ENCODE measurements around the gene B4GALT5.
"Not testable (repeated sequence)": the region's sequence is repeated elsewhere in the genome, so short reads cannot be mapped to it uniquely, and the experiment has no call there.

B4GALT5 gene, protein sequence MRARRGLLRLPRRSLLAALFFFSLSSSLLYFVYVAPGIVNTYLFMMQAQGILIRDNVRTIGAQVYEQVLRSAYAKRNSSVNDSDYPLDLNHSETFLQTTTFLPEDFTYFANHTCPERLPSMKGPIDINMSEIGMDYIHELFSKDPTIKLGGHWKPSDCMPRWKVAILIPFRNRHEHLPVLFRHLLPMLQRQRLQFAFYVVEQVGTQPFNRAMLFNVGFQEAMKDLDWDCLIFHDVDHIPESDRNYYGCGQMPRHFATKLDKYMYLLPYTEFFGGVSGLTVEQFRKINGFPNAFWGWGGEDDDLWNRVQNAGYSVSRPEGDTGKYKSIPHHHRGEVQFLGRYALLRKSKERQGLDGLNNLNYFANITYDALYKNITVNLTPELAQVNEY

DNA sequence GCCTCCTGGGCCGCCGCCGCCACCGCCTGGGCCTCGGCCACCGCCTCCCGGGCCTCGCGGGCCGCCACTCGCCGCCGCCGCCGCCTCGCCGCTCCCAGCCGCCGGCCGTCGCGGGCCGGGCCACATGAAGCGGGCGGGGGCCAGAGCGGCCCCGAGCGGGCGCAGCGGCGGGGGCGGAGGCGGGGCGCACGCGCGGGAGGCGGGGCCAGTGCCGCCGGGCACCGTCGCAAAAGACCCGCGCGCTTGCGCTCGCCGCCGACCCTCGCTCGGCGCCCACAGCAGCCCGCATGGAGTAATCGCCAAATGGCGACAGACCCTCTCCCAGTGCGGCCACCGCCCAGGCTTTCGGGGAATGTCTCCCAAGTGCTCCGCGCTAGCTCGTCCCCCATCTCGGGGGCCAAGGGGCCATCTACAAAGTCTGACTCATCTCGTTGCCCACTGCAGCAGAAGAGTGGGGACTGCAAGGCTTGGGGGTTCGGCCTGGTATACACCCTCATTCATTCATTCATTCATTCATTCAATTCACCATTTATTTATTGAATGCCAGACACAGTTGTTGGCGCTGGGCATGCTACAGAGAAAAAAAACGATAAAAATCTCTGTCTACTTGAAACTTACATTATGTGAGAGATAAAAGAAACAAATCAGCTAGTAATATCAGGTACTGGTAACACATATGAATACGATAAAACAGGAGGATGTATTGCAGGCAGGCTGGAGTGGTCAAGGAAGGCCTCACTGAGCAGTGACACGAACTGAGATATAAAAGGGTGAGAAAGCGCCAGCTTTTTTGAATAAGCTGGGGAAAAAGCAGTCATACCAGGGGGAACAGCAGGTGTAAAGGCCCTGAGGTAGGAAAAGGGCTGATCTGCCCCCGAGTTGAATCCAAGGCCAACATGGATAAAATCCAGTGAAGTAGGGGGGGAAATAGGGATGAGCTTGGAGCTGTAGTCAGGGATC lies at the start of gene B4GALT5:
B4GALT5 (minus strand) TSS at position 126 of the 960 bp plus-strand sequence. CDS start 188 bp downstream, outside the sequence.
- peak; percentile 70 for DNase-seq

DNA sequence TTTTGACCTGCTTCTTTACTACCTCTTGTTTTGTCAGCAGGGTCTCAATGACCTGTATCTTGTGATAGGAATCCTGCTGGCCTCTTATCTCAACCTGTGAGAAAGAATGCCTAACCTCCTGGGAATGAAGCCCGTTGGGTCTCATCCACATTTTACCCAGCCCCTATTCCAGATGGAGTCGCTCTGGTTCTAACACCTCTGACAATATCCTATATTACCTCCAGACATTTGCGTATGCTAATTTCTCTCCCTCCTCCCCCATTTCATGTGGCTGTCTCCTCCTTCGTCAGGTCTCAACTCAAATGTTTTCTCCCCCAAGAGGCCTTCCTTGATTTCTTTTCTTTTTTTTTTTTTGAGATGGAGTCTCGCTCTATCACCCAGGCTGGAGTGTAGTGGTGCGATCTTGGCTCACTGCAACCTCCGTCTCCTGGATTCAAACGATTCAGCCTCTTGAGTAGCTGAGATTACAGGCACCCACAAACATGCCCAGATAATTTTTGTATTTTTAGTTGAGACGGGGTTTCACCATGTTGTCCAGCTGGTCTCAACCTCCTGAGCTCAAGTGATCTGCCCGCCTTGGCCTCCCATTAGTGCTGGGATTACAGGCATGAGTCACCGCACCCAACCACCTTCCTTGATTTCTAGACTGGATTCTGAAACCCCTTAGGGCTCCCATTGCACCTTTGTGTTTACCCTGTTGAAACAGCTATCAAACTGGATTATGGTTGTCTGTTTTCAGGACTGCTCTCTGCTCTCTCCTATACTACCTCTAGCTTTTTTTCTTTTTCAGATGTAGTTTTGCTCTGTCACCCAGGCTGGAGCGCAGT lies 49.5 kb upstream of the B4GALT5 start:
- no peak for DNase-seq

DNA sequence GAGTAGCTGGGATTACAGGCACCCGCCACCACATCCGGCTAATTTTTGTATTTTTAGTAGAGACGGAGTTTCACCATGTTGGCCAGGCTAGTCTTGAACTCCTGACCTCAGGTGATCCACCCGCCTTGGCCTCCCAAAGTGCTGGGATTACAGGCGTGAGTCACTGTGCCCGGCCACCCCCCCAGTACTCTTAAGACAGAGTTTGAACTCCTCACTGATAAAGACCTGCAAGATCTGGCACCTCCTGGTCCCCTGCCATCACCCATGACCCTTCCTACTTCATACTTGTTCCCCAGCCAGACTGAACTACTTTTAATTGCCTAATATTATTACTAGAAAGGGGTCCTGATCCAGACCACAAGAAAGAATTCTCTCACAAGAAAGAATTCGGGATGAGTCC lies 48.2 kb upstream of the B4GALT5 start:
- not testable (repeated sequence) for DNase-seq

DNA sequence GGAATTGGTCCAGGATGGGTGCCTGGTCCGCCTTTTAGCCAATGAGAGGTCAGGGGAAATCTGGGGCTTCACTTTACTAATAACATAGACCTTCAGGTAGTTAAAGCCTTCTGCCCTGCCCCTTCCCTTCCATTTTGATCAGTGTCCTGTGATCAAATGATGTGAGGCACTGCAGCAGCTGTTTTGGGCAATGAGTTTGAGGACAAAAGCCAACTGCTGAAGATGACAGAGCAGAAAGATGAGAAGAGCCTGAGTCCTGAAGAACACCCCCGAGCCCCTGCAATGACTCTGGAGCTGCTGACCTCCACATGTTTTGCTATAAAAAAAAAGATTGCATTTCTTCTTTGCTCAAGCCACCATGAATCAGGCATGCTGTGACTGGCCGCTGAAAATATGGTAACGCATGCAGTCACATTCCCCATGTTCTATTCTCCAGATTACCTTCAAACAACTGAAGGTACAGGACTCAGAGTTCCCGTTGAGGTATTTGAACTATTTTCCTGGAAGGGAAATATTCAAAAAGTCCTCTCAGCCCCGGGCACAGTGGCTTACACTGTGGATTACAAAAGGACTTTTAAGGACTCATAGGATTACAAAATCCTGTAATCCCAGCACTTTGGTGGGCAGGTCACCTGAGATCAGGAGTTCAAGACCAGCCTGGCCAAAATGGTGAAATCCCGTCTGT lies 45.7 kb upstream of the B4GALT5 start:
- no peak for DNase-seq

DNA sequence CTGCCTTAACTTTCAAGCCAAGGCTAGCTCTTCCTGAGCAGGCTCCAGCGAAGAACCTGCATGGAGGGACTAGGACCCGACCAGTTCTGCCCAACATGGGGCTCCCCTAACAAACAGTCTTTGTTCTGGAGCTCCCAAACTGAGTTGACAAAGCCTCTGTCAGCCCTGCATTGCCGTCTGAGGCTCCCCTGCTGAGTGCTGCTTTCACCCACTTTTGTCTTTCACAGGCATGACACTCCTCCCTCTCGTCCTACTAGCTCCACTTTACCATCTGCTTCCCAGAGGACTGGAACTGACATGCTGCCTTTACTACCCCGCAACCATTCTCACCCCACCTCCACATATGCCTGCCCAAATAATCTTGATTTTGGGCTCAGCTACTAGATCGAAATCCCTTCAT lies 45.1 kb upstream of the B4GALT5 start:
- no peak for DNase-seq

DNA sequence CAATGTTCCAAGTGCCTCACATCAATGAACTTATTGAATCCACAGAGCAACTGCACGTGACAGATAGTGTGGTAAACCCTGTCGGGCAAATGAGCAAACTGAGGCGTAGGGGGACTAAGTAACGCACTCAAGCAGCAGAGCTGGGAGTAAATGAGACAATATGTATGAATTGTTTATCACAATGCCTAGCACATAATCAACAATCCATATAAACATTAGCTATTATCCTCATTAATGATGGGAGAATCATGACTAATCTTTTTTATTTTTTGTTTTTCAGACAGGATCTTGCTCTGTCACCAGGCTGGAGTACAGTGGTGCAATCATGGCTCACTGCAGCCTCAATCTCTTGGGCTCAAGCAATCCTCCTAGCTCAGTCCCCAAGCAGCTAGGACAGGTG lies 43.9 kb upstream of the B4GALT5 start:
- DNase-seq = no peak

DNA sequence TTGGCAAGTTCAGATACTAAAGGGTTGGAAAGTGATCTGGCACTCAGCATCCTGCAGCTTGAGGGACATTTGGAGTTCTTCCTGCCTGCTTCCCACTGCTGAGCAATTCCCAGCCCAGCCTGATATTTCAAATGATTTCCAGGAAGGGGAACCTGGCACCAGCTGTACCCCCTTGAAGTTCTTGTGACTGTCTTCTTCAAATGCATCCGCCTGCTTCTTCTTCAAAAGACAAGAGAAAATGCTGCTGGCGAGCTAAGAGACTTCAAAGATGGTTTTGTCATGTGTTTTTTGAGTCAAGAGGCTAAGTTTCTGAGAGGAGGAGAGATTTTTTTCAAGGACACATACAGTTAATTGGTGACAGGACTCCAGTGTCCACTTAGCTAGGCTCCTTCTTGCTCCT lies 42.6 kb upstream of the B4GALT5 start:
- no peak for DNase-seq

DNA sequence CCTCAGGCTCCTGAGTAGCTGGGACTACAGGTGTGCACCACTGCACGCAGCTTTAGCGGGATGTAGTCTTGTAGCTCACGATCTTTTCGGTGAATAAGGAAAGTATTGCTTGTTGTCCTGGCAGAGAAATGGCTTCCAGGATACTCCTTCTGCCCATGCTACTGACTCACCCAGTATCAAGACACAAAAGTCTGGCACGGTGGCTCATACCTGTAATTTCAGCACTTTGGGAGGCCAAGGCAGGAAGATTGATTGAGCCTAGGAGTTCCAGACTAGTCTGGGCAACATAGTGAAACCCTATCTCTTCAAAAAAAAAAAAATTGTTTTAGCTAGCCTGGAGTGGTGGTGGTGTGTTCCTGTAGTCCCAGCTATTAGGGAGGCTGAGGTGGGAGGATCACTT lies 40.9 kb upstream of the B4GALT5 start:
- DNase-seq = no peak

DNA sequence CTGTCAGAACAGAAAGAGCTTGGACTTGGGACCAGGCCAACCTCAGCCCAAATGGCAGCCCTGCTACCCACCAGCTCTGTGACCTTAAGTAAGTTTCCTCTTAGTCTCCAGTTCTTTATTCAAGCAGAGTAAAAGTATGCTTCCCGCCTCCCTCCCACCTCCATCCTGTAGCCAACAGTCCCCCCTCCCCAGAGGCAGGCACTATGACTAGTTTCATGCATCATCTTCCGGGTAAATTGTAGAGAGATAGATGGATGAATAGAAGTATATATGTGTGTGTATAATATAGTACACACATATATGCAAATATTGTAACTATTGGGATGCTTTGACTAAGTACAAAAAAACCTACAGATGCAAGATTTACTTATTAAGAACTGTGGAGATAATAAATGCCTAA lies 39.5 kb upstream of the B4GALT5 start:
- no peak for DNase-seq

DNA sequence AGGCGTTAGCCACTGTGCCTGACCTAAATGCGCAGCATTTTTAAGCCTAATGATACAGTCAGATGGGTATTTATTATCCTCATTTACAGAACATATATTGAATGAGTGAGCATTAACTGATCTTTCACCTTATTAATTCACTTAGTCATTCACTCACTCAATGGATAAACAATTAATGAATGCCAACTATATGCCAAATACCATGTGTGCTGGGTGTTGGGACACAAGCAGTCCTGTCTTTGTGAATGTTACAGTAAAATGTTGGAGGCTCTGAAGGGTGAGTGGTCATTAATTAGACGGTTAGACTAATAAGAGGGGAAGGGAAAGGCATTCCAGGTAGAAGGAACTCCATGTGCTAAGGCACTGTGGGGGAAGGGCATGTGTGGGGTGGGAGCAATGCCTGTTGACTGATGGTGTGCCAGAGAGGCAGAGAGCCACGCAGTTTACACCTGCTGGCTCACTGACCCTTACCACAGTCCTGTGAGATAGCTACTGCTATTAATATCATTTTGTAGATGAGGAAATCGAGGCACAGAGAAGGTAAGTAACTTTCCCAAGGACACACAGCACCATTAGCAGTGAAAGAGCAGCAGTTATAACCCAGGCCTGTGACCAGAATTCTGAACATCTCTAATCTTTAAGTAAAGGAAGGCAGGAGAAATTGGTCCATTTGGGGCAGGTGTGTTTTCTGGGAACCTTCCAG lies 38.7 kb upstream of the B4GALT5 start:
- no peak for DNase-seq

DNA sequence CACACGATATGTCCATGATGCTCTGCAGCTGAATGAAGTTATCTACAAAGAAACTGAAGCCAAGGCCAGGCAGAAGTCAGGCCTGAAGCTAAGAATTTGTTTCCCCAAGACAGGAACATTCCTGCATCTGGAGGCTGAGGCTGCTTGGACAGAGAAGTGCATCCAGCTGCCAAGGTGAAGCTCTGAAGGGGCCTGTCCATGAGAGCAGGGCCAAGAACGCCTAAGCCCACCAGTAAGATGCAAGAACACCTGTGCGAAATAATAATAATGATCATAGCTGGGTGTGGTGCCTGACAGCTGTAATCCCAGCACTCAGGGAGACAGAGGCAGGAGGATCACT lies 37.7 kb upstream of the B4GALT5 start:
- no peak for DNase-seq

DNA sequence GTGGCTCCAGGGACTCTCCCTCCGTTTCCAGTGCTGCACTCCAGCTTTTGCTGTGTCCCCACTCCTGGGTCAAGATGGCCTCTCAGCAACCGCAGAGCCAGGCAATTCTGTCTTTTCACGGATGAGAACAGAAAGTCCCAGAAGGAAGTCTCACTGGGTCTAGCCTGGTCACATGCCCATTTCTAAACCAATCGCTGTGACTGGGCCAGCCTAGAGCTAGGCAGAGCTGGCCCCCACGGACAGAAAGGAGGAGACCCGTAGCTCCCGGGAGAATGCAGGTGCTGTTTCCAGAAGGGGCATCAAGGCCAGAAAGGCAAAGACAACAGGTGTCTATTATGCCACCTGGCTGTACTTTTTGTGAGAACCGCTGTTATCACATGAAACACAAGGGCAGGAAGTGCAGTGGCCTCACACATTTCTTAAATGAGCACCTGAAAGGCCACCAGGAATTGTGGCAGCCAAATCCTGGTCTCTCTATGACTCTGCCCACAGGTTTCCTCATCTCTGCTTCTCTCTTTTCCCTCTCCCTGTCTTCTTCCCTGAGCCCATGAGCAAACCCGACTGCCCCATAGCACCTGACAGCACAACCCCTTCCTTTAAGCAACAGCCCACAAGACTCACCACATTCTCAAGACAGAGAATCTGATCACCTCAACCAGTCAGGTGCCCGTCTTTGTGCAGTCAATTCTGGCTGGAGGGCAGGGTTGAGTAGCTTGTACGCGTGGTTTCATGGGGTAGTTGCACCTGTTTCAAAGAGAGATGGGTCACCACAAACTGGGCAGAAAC lies 37.1 kb upstream of the B4GALT5 start:
- DNase-seq = peak; percentile 13

DNA sequence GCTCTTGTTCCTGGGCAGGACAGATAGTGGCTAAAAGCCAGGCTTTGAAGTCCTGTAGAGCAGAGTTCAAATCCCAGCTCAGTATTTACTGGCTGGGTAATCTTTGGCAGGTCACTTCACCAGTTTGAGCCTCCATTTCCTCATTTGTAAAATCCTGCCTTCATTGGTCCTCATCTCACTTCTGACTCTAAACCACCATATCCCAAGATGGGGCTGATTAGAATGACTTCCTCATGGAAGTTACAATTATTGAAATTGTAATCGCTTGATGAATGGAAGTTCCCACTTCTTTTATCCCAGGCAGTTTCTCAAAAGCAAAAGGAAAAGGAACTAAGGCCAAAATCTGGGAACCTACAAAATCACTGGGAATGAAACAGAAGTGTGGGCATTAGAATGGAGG lies 35.9 kb upstream of the B4GALT5 start:
- DNase-seq = no peak

DNA sequence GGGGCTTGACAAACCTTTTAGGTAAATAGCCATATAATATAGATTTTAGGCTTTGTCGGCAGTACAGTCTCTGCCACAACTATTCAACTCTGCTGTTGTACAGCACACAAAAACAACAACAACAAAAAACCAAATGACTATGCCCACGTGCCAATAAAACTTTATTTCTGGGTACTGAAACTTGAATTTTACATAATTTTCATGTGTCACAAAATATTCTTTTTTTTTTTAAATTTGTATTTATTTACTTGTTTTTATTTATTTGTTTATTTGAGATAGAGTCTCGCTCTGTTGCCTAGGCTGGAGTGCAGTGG lies 34.8 kb upstream of the B4GALT5 start:
- no peak for DNase-seq

DNA sequence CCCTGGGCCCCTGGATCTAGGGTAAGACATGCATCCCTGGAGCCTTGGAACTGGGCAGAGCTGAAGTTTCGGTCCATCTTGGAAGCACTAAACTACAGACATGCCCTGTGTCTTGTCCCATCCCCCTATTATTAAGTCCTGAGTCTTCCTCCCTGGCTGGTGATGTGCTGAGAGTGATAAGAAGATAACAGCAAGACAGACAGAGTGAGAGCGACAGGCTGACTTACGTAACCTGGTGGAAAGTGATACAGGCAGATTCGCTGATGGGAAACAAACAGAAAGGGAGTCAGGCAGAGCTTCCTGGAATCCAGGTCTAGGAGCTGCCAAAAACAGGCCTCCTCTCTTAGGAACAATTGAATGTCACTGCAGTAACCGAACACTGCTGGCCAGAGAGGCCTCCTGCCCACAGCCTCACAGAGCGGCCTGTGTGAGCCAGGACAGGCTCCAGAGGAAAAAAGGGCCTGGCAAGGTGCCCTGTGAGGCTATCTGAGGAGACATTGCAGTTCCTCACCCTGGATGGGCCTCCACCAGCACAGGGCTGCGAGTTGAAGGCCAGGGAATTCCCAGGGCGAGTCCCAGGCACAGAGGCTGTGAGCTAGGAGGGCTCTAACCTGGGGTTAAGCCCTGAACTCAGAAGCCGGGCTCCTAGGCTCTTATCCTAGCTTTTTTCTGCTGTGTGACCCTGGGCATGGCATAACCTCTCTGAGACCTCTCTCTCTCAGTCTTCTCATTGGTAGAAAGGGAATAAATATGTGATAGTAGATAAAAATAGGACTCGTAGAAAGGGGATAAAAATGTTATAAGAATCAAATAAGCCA lies 34.2 kb upstream of the B4GALT5 start:
- no peak for DNase-seq

DNA sequence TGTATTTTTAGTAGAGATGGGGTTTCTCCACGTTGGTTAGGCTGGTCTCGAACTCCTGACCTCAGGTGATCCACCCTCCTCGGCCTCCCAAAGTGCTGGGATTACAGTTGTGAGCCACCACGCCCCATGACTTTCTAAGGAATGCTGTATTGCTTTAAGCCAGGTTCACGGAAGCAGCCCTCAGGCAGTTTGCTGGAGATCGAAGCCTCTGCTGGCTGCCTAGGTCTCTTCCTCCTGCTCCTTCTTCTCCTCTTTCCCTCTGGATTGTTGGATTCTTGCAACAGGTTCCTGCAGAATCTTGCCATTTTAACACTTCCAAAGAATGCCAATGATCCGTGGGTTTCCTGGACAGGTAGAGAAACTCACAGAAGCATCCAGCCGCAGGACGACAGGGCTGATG lies 29.3 kb upstream of the B4GALT5 start:
- DNase-seq = no peak

DNA sequence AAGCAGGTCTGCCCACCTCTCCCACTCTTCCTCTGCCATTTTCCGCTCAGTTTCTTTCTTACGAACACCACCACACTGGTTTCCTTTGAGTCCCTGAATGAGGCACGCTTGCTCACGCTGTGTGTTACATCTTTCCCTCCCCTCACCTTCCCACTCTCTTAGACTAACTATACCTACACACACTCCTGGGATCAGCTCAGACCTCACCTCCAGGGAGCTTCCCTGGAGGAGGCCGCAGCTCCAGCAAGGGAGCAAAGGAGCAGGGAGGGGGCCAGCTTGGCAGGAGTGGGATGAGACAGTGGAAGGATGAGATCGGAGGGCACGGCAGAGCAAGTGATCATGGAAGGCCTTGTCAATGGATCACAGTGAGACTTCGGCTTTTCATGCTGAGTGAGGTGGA lies 28.3 kb upstream of the B4GALT5 start:
- no peak for DNase-seq

DNA sequence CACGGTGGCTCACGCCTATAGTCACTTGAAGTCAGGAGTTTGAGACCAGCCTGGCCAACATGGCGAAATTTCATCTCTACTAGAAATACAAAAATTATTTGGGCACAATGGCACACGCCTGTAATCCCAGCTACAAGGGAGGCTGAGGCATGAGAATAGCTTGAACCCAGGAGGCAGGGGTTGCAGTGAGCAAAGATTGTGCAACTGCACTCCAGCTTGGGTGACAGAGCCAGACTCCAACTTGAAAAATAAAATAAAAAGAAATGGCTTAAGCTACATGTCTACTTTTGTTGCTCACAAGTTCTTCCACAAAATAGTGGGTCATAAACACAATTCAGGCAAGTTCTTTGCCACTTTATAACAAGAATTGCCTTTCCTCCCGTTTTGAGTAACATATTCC lies 27.1 kb upstream of the B4GALT5 start:
- DNase-seq = no peak

DNA sequence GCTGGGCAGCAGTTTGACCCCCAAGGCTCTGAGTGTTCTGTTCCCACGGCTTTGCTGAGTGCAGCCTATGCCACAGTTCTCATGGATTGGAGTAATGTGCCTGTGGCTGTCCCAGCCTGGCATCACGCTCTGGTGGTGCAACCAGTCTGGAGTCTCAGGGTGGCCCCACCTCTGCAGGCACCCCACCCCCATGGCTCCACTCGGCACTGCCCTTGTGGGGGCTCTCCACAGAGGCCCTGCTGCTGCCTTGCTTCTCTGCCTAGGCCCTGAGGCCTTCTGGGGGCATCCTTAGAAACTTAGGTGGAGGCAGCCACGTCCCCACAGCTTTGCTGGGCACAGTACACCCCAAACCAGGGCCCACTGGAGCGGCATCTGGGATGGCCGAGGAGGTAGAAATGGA lies 25.4 kb upstream of the B4GALT5 start:
- no peak for DNase-seq

DNA sequence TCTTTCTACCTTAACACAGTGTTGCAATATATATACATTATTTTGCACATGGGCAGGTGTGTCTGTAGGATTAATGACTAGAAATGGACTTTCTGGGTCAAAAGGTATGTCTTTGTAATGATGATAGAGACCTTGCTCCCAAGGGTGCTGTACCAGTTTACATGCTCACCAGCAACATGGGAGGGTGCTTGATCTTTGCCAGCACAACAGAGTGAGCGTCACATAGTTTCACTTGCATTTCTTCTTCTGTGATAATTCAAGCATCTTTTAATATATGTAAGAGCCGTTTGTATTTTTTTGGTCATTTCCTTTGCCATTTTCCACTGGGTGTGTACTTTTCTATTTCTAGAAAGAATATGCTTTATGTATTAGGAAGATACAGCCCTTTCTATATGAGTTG lies 23.6 kb upstream of the B4GALT5 start:
- no peak for DNase-seq
